Stimulated activated CD4-positive, alpha-beta T cell treated with anti-CD3 and anti-CD28 coated beads, Interleukin-12 subunit alpha, Interleukin-12 subunit beta, amount 100 ng/mL, for 4 hours (primary cell): Measurements from ENCODE around the gene CNBD2.
"Not testable (repeated sequence)": the region's sequence is repeated elsewhere in the genome, so short reads cannot be mapped to it uniquely, and the experiment has no call there.

Experiments
- DNase-seq: peaks from one replicate; pipeline ENCODE4 v3.0.0-alpha.2; 2020

CNBD2 gene

GRCh38 chr20:35975576-35976373, 7.4 kb downstream of the CNBD2 start:
- DNase-seq = no peak

GRCh38 chr20:35978041-35978513, 9.7 kb downstream of the CNBD2 start:
- no peak for DNase-seq

GRCh38 chr20:35979544-35979943, 11.2 kb downstream of the CNBD2 start:
- no peak for DNase-seq

- no peak for DNase-seq
These were observed 13.6 kb downstream of the CNBD2 start for GRCh38 chr20:35981969-35982368.

GRCh38 chr20:35984382-35984781, 16.0 kb downstream of the CNBD2 start:
- no peak for DNase-seq

- DNase-seq = no peak
These were observed 17.4 kb downstream of the CNBD2 start for GRCh38 chr20:35985806-35986205.

GRCh38 chr20:35988910-35989463, 20.6 kb downstream of the CNBD2 start:
- no peak for DNase-seq

- no peak for DNase-seq
These were observed 22.9 kb downstream of the CNBD2 start for GRCh38 chr20:35991142-35991771.

GRCh38 chr20:35992713-35993335, 24.4 kb downstream of the CNBD2 start:
- DNase-seq = peak; percentile 9

- DNase-seq = peak; percentile 81
These were observed 26.6 kb downstream of the CNBD2 start for GRCh38 chr20:35994994-35995453.

- DNase-seq = not testable (repeated sequence)
These were observed 28.1 kb downstream of the CNBD2 start for GRCh38 chr20:35996492-35996891.

- not testable (repeated sequence) for DNase-seq
These were observed 32.9 kb downstream of the CNBD2 start for GRCh38 chr20:36001331-36001730.

GRCh38 chr20:36002855-36003254, 34.5 kb downstream of the CNBD2 start:
- no peak for DNase-seq

GRCh38 chr20:36004045-36004444, 35.7 kb downstream of the CNBD2 start:
- DNase-seq = no peak

GRCh38 chr20:36008461-36009035, 40.2 kb downstream of the CNBD2 start:
- no peak for DNase-seq

- DNase-seq = no peak
These were observed 41.7 kb downstream of the CNBD2 start for GRCh38 chr20:36010076-36010475.

- DNase-seq = no peak
These were observed 42.4 kb downstream of the CNBD2 start for GRCh38 chr20:36010825-36011224.

- DNase-seq = no peak
These were observed 47.5 kb downstream of the CNBD2 start for GRCh38 chr20:36015806-36016403.

- no peak for DNase-seq
These were observed 48.9 kb downstream of the CNBD2 start for GRCh38 chr20:36017048-36017951.

GRCh38 chr20:36018208-36018988, 50.0 kb downstream of the CNBD2 start:
- no peak for DNase-seq

GRCh38 chr20:36026131-36026530, 57.7 kb downstream of the CNBD2 start:
- DNase-seq = not testable (repeated sequence)
